Smooth muscle cell of the pulmonary artery (primary cell): ENCODE measurements around the gene C19orf81. TPM values are rescaled to one million over a fixed set of nuclear protein-coding genes. Genes with fewer than 3 reads are reported as not detected.

Experiments used
- total RNA-seq: library from RNA; depleted of rRNA; stranded (reverse); fragments of >200 nt; gene quantifications from 2 replicates; pipeline ENCODE4 v1.2.3, GENCODE V29; 2014

C19orf81 gene
- total RNA-seq, result not detected in 2 replicates

GRCh38 chr19:50649433-50650391 lies at the start of gene C19orf81:
Gene C19orf81, plus strand, starts transcription at chr19:50649445. Its CDS starts 0 bp downstream, at chr19:50649445.

DNA sequence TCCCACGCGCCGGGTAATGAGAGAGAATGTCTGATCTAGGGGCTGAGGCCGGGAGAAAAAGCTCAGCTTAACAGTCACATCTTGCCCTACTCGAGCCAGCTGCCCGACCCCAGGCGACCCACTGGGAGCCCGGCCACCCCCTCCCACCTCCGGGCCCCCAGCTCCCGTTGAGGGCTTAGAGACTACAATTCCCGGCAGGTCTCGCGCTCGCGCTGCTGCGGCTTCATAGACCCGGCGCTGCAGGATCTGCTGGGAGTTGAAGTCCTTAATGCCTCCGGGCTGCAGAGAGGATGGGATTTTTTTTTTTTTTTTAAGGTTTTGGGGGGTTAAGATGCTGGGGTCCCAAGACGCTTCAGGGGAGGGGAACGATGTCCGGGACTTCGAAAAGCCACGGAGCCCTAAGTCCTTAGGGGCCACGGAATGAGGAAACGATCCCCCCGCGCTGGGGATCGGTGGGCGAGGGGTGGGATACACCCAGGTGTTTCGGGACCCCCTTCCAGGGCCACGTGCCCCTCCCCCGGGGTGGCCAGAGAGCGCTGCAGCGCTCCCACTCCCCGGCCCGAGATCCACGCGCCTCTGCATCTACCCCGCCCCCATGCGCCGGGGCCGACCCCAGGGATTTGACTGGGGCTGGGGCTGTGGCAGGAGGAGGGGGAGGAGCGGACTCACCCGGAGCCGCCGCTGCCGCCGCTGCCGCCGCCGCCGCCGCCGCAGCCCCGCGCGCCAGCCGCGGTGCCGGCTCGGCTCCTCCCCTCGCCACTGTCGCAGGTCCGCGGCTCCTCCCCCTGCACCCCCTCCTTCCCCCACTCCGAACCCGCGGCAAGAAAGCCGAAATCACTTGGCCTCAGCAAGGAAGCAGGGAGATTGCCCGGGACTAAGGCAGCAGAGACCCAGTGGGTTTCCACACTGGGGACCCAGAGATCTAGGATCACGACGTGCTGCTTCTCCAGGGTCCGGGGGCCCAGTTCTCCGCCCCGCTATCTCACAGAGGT lies 9.8 kb upstream of the C19orf81 start, which contains the start of gene SYT3:
Gene SYT3, minus strand, starts transcription at position 761 of the 992 bp plus-strand sequence. CDS start 2,470 bp downstream, outside the sequence.

Other genes starting within 250 kb of the C19orf81 start
- not detected in 2 replicates for gene SPIB, start 230.5 kb upstream of the C19orf81 start, total RNA-seq
- not detected in 2 replicates for gene MYBPC2, start 216.6 kb upstream of the C19orf81 start, total RNA-seq
- gene EMC10, start 172.9 kb upstream of the C19orf81 start, total RNA-seq, result 84.3 and 87.3 TPM in 2 replicates
- 0.23 and 0.39 TPM in 2 replicates for gene GARIN5A, start 172.6 kb upstream of the C19orf81 start, total RNA-seq
- gene JOSD2, start 138.3 kb upstream of the C19orf81 start, total RNA-seq, result 35.9 and 37.4 TPM in 2 replicates
- not detected in 2 replicates for gene ASPDH, start 135.5 kb upstream of the C19orf81 start, total RNA-seq
- 0.26 and 1.2 TPM in 2 replicates for gene LRRC4B, start 81.0 kb upstream of the C19orf81 start, total RNA-seq
- gene SYT3, start 9.6 kb upstream of the C19orf81 start, total RNA-seq, result 0.20 TPM in 2 replicates
- gene SHANK1, start 70.4 kb downstream of the C19orf81 start, total RNA-seq, result 5.8 and 6.4 TPM in 2 replicates
- gene CLEC11A, start 73.9 kb downstream of the C19orf81 start, total RNA-seq, result 69.0 and 84.0 TPM in 2 replicates
- gene GPR32, start 121.0 kb downstream of the C19orf81 start, total RNA-seq, result not detected in 2 replicates
- gene ACP4, start 141.0 kb downstream of the C19orf81 start, total RNA-seq, result not detected in 2 replicates
- gene KLK1, start 174.3 kb downstream of the C19orf81 start, total RNA-seq, result not detected in 2 replicates
- not detected in 2 replicates for gene KLK15, start 184.1 kb downstream of the C19orf81 start, total RNA-seq
- not detected in 2 replicates for gene KLK3, start 205.5 kb downstream of the C19orf81 start, total RNA-seq
- not detected in 2 replicates for gene KLK2, start 224.0 kb downstream of the C19orf81 start, total RNA-seq